ENCODE results near the gene RBP7.
"Not testable (repeated sequence)": the region's sequence is repeated elsewhere in the genome, so short reads cannot be mapped to it uniquely, and the experiment has no call there.

RBP7 gene

DNA sequence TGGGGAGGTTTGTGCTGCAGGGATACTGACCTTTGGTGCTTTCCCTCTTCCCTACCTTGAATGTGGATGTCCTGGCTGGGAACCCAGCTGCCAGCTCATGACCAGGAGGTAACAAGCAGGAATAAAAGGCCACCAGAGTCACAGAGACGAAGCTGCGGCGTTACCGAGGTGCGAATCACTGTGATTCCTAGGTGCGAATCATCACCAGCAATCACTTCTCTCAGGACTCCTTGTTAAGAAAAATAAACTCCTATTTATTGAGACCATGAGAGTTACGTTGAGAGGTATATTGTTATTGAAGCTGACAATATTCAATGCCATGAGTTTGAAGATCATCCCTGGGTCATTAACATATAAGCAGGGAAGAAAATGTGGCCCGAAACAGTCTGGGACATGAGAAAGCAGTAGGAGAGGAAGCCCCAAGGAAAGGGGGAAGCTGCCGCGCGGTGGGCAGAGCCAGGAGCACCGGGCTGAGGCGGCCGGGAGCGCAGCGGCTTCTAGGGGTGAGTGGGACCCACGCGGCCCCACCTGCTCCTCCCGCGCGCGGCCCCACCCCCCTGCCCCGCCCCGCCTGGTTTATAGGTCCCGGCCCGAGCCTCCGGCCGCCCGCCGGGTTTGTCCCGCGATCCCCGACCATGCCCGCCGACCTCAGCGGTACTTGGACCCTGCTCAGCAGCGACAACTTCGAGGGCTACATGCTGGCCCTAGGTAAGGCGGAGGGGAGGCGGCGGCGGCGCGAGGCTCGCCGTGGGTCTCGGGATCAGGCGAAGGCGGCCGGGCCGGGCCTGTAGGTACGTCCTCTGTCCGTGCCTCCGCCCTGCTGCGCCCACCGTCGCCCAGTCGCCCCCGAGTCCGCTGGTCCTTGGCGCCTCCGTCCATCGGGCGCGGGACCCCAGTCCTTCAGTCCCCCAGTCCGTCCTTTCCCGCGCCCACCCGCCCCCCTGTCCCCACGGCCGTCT, at the start of gene RBP7:
RBP7 (plus strand) TSS at position 605 of the 959 bp plus-strand sequence; CDS start at position 636, 31 bp downstream.
- no peak for DNase-seq (ENCODE audit: low read depth)

DNA sequence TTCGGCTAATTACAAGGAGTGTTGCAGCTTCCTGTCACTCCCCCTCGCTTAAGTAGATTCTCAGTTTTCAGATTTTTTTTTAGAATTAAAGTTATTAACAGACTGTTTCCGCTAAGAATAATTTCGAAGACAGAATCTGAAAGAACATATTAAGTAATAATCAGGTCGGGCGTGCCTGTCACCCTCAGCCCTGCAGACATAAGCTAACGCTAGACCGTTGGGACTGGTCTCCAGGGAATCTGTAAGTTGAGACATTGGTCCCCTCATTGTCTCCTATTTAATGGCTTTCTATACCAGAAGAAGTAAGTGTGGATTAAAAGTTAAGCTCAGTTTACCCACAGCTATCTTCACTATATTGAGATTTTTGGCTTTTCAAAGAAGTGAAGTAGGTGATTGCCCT, 39.3 kb upstream of the RBP7 start:
- no peak for DNase-seq (ENCODE audit: low read depth)

DNA sequence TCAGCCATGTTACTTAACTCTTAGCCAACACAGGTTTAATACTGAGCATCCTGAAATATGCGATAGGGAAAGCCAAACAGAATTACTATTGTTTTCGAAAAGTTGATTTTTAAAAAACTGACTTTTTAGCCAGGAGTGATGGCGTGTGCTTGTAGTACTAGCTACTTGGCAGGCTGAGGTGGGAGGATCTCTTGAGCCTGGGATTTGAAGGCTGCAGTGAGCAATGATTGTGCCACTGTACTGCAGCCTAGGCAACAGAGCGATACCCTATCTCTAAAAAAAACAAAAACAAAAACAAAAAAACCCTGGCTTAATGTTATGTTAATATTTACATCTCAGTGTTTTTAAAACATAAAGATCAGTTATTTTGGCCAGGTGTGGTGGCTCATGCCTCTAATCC, 37.0 kb upstream of the RBP7 start:
- no peak for DNase-seq (ENCODE audit: low read depth)

DNA sequence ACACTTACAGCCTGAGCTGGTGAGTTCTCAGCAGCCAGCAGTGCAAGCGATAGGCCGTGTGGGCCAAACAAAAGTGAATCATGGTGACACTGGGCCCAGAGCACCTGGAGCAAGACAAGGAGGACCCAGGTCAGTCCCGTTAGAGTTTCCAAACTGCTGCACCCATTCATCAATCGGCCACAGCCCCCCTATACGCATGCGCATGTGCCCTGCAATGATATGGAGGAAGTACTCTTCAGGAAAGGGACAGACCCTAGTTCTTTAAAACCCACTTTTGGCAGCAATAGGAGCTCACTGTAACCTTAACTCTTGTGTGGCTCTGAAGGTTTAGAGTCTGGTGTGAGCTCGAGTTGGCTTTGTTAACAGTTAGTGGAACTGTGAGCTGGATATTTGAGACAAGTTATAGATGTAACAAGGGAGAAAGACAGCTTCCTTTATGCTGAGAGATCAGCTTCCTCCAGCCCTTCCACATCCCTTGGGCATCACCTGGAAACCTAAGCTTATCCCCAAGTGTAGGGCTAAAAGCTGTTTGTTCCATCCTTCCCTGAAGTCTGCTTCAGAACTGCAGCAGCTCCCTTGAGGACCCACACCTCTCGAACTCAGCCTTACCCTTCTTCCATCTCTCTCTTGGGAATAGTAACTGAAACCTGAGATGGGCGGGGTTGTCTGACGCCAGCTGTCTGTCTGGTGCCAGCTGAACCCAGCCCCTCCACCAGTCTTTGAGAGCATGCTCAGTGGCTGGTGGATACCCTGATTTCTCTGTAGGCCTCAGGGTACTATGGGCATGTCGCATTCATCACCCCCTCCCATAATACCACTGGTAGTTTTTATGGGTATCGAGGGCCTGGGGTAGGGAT, 36.1 kb upstream of the RBP7 start:
- DNase-seq (ENCODE audit: low read depth) = no peak

DNA sequence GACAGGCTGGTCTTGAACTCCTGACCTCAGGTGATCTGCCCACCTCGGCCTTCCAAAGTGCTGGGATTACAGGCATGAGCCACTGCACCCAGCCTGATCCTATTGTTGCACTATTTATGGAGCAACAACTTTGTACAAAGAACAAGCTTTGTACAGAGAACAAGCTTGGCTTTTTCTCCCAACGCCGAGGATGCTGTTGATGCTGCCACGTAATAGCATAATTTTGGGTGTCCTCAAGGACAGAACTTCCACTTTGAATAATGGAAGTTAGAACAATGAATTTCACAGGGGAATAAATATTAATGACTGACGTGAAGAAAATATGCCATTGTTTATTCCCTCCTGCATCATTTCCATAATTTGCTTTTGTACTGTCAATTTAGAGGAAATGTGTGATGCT, 12.8 kb upstream of the RBP7 start:
- DNase-seq (ENCODE audit: low read depth) = no peak

DNA sequence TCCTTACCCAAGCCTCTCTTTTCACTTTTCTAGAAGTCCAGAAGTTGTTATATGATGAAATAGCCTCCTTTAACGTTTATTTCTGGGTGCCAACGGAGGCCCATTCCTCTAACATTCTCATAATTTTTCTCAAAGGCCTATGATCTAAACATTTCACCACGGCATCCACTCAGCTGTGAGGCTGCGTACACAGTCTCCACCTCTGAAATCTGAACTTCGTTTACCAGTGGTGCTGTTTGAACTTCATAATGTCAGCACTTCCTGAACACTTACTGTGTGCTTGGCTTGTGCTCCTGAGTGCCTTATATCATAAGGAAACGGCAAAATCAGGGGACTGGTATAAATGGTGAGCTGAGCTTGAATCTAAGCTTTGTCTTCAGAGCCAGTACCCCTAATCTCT, 12.0 kb upstream of the RBP7 start:
- DNase-seq (ENCODE audit: low read depth) = no peak

DNA sequence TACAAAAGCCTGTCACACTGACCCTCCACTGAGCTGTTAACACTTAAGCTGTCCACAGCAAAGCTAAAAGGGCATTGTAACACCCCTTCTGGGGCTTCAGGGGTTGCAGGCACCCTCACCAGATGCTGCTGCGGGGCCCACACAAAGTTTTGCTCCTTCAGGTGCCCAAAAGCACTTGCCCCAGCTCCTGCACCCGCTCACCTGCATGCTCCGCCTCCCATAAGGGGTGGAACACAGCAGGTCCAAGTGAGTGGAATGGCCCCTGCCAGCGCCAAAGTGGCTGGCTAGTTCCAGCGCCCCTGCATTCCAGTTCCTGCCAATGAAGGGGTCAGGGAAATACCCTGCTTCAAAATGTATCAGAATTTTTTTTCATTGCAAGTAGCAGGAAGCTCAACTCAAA, 7.3 kb upstream of the RBP7 start:
- DNase-seq (ENCODE audit: low read depth) = no peak

DNA sequence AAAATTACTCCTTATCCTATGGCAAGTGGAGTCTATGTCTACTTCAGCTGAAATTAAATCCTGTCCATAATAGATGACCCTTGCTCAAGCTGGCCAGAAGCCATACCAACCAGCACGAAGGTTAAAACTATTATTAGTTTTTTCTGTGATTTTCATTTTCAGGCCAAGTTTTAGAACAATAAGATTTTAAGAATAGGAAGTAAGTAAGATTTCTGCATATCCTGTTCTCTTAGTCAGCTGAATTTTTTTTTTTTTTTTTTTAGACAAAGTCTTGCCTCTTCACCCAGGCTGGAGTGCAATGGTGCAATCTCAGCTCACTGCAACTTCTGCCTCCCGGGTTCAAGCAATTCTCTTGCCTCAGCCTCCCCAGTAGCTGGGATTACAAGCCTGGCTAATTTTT, 6.1 kb upstream of the RBP7 start:
- DNase-seq (ENCODE audit: low read depth) = no peak

DNA sequence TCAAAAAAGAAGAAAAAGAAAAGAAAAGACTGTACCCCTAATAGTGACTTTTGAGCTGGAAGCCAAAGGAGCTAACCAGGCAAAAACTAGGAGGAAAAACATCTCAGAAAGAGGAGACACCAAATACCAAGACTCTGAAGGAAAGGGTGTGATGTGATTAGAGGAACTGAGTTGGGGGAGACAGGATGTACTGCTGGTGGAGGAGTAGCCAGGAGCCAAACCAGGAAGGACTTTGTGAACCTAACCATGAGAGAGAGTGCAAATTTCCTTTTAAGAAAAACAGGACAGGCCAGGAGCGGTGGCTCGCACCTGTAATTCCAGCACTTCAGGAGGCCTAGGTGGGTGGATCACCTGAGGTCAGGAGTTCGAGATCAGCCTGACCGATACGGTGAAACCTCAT, 4.1 kb upstream of the RBP7 start:
- no peak for DNase-seq (ENCODE audit: low read depth)

DNA sequence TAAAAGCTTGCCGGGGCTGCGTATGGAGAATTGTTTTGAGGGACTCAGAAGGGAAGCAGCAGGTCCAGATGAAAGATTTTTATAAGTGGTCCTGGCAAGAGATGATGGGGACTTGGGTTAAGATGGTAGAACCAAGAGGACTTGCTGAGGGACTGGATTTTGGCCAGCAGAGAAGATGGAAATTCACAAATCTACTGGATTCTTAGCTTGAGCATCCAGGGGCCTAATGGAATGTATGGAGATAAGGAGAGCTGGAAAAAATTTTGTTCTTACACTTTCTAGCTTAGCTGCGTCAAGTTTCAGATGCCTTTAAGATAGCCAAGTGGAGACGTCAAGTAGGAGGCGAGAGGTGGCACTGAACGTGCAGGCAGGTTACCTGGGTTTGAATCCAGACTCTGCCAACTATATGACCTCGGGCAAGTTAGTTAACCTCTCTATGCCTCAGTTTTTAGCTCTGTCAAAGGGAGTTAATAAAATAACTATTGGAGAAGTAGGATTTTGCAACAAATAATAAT, 3.4 kb upstream of the RBP7 start:
- DNase-seq (ENCODE audit: low read depth) = no peak

DNA sequence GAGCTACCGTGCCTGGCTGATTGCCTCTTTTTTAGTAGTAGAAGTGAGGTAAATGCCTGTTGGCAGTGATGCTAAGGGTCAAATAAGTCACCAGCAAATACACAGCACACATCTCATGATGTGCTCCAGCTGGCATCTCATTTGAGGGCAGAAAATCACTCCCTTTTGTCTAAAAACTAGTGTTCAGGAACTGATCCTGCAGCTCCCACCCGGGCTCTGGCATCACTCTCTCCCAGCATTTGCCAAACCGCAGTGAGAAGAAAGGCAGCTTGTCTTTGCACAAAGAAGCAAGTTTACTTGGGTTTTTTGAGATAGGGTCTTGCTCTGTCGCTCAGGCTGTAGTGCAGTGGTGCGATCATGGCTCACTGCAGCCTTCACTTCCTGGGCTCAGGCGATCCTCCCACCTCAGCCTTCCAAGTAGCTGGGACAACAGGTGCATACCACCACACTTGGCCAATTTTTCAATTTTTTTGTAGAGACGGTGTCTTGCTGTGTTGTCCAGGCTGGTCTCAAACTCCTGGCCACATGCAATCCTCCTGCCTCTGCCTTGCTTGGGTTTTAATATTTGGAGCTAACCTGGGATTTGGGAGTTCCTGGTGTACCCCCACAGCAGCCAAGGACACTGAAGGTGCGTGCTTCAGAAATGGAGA, 4.1 kb downstream of the RBP7 start:
- no peak for DNase-seq (ENCODE audit: low read depth)

DNA sequence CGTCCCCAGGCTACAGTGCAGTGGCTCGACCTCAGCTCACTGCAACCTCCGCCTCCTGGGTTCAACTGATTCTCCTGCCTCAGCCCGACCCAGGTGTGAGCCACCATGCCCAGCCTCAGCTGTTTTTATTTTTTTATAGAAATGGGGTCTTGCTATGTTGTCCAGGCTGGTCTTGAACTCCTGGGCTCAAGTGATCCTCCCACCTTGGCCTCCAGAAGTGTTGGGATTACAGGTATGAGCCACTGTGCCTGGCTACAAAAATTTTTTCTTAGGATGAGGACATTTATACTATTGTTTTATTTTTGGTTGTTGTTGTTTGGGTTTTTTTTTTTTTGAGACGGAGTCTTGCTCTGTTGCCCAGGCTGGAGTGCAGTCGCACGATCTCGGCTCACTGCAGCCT, 8.2 kb downstream of the RBP7 start:
- DNase-seq (ENCODE audit: low read depth) = not testable (repeated sequence)

DNA sequence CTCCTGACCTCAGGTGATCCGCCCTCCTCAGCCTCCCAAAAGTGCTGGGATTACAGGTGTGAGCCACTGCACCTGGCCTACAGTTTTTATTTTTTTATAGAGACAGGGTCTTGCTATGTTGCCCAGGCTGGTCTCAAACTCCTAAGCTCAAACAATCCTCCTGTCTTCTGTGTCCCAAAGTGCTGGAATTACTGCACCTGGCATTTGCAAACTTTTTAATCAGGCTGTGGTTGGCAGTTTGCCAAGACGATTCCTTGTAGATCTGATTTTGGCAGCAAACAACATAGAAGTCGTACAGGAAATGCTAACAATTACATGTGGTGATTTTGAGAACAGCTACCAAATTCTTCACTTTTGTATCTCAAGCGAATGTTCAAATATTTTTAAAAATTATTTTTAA, 10.1 kb downstream of the RBP7 start:
- no peak for DNase-seq (ENCODE audit: low read depth)

DNA sequence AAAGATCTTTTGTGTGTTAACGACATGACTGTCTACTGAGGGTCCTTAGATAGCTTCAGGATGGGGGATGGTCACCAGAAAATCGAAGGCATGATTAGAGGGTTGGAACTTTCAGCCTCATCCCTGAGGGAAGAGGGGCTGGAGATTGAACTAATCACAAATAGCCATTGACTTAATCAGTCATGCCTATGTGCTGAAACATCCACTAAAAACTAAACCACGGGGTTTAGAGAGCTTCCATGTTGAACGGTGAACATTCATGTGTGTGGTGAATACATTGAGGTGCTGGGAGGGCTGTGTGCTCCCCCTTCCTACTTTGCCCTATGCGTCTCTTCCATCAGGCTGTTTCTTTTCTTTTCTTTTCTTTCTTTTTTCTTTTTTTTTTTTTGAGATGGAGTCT, 17.0 kb downstream of the RBP7 start:
- no peak for DNase-seq (ENCODE audit: low read depth)

DNA sequence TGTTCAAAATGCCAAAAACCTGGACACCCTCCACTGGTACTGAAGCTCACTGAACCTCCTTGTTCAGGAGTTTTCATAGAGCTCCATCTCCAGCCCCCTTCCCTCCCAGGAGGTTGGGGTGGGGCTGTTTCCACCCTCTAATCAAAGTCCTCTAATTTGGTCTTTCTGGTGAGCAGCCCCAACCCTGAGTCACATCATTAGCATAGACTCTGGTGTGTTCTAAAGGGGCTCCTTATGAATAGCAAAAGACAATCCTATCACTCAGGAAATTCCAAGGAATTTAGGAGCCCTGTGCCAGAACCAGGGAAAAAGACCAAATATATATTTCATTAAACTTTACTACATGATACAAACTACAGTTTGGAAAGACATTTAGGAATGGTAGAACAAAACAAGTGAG, 22.5 kb downstream of the RBP7 start:
- no peak for DNase-seq (ENCODE audit: low read depth)

DNA sequence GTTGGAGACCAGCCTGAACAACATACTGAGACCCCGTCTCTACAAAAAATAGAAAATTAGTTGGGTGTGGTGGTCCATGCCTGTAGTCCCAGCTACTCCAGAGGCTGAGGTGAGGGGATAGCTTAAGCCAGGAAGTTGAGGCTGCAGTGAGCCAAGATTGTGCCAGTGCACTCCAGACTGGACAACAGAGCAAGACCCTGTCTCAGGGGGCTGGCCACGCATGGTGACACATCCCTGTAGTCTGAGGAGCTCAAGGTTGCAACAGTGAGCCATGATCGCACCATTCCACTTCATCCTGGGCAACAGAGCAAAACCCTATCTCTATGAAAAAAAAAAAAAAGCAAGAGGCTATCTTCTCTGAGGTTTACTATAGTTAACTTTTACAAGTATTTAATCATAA, 23.1 kb downstream of the RBP7 start:
- no peak for DNase-seq (ENCODE audit: low read depth)

DNA sequence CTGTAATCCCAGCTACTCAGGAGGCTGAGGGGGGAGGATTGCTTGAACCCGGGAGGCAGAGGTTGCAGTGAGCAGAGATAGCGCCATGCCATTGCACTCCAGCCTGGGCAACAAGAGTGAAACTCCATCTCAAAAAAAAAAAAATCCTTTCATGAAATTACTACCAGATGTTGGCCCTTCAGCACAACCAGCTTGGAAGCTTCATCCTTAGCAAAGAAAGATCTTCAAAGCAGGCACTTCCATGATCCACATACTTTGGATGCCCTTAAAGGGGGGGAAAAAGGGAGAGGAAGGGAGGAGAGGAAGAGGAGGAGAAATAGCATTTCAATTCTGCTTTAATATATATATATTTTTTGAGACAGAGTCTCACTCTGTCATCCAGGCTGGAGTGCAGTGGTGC, 23.6 kb downstream of the RBP7 start:
- DNase-seq (ENCODE audit: low read depth) = not testable (repeated sequence)

DNA sequence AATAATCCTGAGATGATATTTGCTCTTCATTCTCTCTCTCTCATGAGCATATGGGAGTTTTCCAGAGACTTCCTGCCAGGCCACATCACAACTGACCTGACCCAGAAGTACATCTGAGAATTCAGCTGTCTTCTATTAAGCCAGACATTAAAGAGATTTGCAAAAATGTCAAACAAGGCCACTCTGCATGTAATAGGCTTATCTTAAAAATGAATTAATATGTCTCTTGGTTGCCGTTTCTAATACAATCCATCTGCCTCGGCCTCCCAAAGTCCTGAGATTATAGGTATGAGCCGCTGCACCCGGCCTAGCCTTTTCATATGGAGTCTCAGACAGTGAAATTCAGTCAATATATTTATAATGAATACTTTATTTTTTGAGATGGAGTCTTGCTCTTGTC, 25.0 kb downstream of the RBP7 start:
- not testable (repeated sequence) for DNase-seq (ENCODE audit: low read depth)

DNA sequence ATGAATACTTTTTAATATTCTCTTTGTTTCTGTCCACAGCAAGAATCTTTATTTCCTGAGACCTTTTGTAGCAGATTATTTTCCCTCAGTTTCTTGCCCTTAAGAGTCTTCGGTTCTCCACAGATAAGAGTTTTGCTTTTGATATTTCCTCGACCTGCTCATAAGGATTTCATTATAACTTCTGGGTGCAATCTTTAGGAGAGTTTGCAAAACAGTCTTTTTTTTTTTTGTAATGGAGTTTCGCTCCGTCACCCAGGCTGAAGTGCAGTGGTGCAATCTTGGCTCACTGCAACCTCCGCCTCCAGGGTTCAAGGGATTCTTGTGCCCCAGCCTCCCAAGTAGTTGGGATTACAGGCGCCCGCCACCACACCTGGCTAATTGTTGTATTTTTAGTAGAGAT, 25.6 kb downstream of the RBP7 start:
- DNase-seq (ENCODE audit: low read depth) = no peak

DNA sequence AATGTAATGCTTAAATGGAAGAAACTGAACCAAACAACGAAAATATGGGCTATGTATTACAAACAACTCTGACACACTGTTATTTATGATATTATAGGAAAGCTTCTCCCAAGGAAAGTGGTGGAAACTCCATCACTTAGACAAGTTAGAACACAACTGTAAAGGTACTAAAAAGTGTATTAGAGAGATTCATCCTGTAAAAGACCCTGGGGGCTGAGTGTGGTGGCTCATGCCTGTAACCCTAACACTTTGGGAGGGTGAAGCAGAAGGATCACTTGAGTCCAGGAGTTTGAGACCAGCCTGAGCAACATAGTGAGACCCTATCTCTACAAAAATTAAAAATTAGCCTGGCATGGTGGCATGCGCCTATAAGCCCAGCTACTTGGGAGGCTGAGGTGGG, 28.3 kb downstream of the RBP7 start:
- no peak for DNase-seq (ENCODE audit: low read depth)

DNA sequence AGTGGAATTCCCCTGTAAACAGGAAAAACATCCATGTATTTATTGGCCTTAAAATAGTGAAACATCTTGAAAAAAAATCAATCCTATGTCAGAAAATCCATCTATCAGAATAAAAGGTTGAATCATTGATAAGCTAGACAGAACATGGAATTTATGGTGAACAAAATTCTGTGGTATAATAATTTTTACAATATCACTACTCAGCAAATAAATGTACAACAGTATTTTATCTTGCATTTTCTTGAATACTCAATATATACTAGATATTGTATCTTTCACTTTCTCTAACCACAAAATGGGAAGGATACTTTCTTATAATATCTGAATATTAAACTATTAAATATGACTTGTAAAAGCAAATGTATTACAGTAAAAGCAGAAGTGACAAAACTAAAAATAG, 30.0 kb downstream of the RBP7 start:
- DNase-seq (ENCODE audit: low read depth) = no peak

DNA sequence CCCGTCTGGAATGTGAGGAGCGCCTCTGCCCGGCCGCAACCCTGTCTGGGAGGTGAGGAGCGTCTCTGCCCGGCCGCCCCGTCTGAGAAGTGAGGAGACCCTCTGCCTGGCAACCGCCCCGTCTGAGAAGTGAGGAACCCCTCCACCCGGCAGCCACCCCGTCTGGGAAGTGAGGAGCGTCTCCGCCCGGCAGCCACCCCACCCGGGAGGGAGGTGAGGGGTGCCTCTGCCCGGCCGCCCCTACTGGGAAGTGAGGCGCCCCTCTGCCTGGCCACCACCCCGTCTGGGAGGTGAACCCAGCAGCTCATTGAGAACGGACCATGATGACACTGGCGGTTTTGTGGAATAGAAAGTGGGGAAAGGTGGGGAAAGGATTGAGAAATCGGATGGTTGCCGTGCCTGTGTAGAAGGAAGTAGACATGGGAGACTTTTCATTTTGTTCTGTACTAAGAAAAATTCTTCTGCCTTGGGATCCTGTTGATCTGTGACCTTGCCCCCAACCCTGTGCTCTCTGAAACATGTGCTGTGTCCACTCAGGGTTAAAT, 32.0 kb downstream of the RBP7 start:
- not testable (repeated sequence) for DNase-seq (ENCODE audit: low read depth)
